Right hindlimb (tissue), 1 donor: ENCODE results near the gene DNAJC27.

Source experiments
- DNase-seq: peaks from one replicate; pipeline ENCODE4 v3.0.0-alpha.2; 2018

Gene DNAJC27

GRCh38 chr2:24903161-24904103 is 68.3 kb downstream of the DNAJC27 start:
- no peak for DNase-seq

- DNase-seq = no peak
Observed at GRCh38 chr2:24899361-24899910, 72.3 kb downstream of the DNAJC27 start.

- DNase-seq = no peak
Observed at GRCh38 chr2:24898122-24899109, 73.3 kb downstream of the DNAJC27 start.

GRCh38 chr2:24894750-24895149 is 77.0 kb downstream of the DNAJC27 start:
- no peak for DNase-seq

- DNase-seq = no peak
Observed at GRCh38 chr2:24893934-24894333, 77.8 kb downstream of the DNAJC27 start.
